Uterus (tissue), 4 donors: Measurements from ENCODE around the gene PSMD13. TPM values are rescaled to one million over a fixed set of nuclear protein-coding genes. Genes with fewer than 3 reads are reported as not detected.
"Not testable (repeated sequence)": the region's sequence is repeated elsewhere in the genome, so short reads cannot be mapped to it uniquely, and the experiment has no call there.

Experiments used
- DNase-seq, 2 donors: peaks; one replicate each; pipeline ENCODE4 v3.0.0-alpha.2; 2019 to 2020
- H3K27ac ChIP-seq, 2 donors: fragments of 200-600 bp; sonication (generic); 1 replicate in 1 of 2; 2 replicates in 1 of 2; pipeline ENCODE4 v1.5.1; 2016 to 2018
- H3K27me3 ChIP-seq, 2 donors: fragments of 200-600 bp; sonication (generic); one replicate each; pipeline ENCODE4 v1.5.1; 2018 to 2019; ENCODE audit warnings: control low read depth in 1 of 2
- H3K36me3 ChIP-seq, 2 donors: fragments of 200-600 bp; sonication (generic); one replicate each; pipeline ENCODE4 v1.5.1; 2019; ENCODE audit warnings: control low read depth in 1 of 2
- H3K4me1 ChIP-seq, 2 donors: fragments of 200-600 bp; sonication (generic); one replicate each; pipeline ENCODE4 v1.5.1; 2018 to 2019; ENCODE audit warnings: control low read depth in 1 of 2
- H3K4me3 ChIP-seq, 2 donors: fragments of 200-600 bp; sonication (generic); 1 replicate in 1 of 2; 2 replicates in 1 of 2; pipeline ENCODE4 v1.5.1; 2018 to 2019; ENCODE audit warnings: mild to moderate bottlenecking in 1 of 2
- H3K9me3 ChIP-seq, 2 donors: fragments of 200-600 bp; sonication (generic); one replicate each; pipeline ENCODE4 v1.5.1; 2019; ENCODE audit warnings: control low read depth in 1 of 2
- POLR2A ChIP-seq, 2 donors: fragments of 450-650 bp; IDR thresholded peaks; one replicate each; pipeline ENCODE4 v1.6.1; 2016; ENCODE audit warnings: antibody characterized with exemption in 2 of 2, mild to moderate bottlenecking in 1 of 2, moderate library complexity in 1 of 2
- intact Hi-C: fragments of 100-400 bp; cut with DNase I; formaldehyde crosslinking; loops from one replicate; pipeline ENCODE4 v1.15.1; 2023; ENCODE audit warnings: low total_unique reads
- total RNA-seq, 4 donors: library from RNA; depleted of rRNA in 3 of 4; stranded (reverse); fragments of >200 nt in 3 of 4; gene quantifications; one replicate each; pipeline versions ENCODE4 v1.1.0 to v1.2.4, GENCODE V29; 2014 to 2023
- TF ChIP-seq, protein P1 (sequence below), 4 experiments: fragments of 200-600 bp in 2 of 4; fragments of 450-650 bp in 2 of 4; sonication (generic) in 2 of 4; IDR thresholded peaks; one replicate each; pipeline ENCODE4 v1.5.1; 2016 to 2019; ENCODE audit warnings: antibody characterized with exemption in 4 of 4, mild to moderate bottlenecking in 2 of 4, moderate library complexity in 1 of 4
- donor health status: DM: yes; HTN: yes; CAD: no.

The PSMD13 gene
- total RNA-seq, 4 donors from 2014 or later = 17.9 to 94.3 (median 78.2) TPM

DNA sequence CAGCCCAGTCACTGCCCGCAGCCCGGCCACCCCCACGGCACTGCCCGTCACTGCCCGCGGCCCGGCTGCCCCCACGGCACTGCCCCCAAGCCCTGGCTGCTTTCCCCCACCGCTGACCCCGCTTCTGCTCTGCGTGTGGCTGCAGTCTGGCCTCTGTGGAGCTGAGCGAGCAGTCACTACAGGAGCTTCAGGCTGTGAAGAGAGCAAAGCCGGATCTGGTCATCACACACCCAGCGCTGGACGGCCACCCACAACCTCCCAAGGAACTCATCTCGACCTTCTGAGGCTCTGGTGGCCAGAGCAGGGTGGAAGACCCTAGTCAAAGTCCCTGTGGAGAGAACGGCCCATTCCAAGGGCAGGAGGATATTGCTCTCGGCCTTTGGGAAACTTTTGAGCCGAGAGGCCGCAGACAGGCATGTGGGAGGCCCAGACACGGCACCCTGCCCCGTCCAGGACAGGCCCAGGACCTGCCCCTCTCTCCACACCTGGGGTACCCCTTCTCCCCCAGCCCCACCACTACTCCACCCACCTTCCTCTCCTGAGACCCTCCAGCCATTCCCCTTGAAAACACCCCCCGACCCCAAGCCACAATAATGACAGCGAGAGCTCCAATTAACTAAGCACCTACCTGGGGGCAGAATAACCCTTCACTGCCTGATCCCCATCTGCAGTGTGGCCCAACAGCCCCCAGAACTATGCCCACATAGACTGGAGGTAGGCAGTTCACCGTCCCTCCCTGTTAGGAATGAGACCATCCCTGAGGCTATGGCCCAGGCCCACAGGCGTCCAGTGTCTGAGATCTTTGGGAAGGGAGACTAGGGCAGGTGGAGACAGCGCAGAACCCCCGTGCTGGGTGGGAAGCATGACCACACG is 48.5 kb downstream of the PSMD13 start:
- Histone ChIP-seq H3K27ac (no peak overlapping the region), H3K4me3 (no peak overlapping the region), H3K27me3 (peaks cover 12 to 26% of the 10 kb centered on the region in 2 donors), H3K36me3 (no peaks in the 10 kb centered on the region), H3K4me1 (peaks cover 0 to 6% of the 10 kb centered on the region in 2 donors), H3K9me3 (no peaks in the 10 kb centered on the region)
- peak in 1 of 2 donors; percentile 8 for DNase-seq
- no peak for TF ChIP-seq POLR2A (IDR thresholded peaks at IDR 0.05)
- TF ChIP-seq, protein P1, sequence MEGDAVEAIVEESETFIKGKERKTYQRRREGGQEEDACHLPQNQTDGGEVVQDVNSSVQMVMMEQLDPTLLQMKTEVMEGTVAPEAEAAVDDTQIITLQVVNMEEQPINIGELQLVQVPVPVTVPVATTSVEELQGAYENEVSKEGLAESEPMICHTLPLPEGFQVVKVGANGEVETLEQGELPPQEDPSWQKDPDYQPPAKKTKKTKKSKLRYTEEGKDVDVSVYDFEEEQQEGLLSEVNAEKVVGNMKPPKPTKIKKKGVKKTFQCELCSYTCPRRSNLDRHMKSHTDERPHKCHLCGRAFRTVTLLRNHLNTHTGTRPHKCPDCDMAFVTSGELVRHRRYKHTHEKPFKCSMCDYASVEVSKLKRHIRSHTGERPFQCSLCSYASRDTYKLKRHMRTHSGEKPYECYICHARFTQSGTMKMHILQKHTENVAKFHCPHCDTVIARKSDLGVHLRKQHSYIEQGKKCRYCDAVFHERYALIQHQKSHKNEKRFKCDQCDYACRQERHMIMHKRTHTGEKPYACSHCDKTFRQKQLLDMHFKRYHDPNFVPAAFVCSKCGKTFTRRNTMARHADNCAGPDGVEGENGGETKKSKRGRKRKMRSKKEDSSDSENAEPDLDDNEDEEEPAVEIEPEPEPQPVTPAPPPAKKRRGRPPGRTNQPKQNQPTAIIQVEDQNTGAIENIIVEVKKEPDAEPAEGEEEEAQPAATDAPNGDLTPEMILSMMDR (IDR thresholded peaks at IDR 0.05) = no peak
- intact Hi-C loops = no loop called here

DNA sequence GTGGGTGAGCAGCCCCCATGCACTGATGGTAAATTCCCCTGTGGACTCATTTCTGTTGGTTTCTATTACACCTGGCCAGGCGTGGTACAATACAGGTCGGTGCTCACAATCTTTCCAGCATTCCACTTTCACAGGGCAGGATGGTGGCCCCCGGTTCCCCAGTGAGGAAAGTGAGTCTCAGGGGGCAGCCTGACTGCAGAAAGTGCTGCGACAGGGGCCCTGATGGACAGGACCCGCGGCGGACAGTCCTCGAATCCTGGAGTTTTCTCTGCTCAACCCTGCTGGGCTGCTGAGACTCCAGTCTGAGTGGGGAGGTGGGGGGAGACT is 49.1 kb downstream of the PSMD13 start:
- Histone ChIP-seq H3K9me3 (no peaks in the 10 kb centered on the region), H3K27me3 (peaks cover 9 to 25% of the 10 kb centered on the region in 2 donors), H3K4me3 (no peak overlapping the region), H3K4me1 (peaks cover 0 to 6% of the 10 kb centered on the region in 2 donors), H3K27ac (no peak overlapping the region), H3K36me3 (no peaks in the 10 kb centered on the region)
- TF ChIP-seq, protein P1 (IDR thresholded peaks at IDR 0.05) = no peak
- no peak for TF ChIP-seq POLR2A (IDR thresholded peaks at IDR 0.05)
- no peak for DNase-seq
- intact Hi-C loops = no loop called here

DNA sequence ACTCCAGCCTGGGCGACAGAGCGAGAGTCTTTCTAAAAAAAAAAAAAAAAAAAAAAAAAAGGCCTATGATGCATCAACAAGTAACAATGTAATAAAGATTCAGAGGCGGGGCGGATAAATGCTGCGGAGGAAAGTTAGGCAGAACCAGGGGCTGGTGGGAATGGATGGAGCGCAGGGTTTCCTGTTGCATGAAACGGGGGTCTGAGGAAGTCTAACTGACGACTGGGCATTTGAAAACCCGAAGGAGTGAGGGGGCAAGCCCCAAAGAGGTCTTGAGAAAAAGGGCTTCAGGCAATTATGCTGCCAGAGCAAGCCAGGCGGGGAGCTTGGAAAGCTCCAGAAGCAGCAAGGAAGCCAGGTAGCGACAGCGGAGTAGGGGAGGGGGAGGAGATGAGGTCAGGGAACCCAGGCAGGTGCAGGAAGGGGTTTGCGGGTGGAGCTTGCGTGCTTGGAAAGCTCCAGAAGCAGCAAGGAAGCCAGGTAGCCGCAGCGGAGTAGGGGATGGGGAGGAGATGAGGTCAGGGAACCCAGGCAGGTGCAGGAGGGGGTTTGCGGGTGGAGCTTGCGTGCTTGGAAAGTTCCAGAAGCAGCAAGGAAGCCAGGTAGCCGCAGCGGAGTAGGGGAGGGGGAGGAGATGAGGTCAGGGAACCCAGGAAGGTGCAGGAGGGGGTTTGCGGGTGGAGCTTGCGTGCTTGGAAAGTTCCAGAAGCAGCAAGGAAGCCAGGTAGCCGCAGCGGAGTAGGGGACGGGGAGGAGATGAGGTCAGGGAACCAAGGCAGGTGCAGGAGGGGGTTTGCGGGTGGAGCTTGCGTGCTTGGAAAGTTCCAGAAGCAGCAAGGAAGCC is 50.4 kb downstream of the PSMD13 start:
- H3K36me3 ChIP-seq, H3K27ac ChIP-seq, H3K4me3 ChIP-seq, H3K4me1 ChIP-seq, H3K9me3 ChIP-seq, intact Hi-C loops: not testable (repeated sequence)
- peaks cover 0 to 11% of the 10 kb centered on the region in 2 donors for H3K27me3 ChIP-seq
- DNase-seq = peak; percentile 11 to 19

DNA sequence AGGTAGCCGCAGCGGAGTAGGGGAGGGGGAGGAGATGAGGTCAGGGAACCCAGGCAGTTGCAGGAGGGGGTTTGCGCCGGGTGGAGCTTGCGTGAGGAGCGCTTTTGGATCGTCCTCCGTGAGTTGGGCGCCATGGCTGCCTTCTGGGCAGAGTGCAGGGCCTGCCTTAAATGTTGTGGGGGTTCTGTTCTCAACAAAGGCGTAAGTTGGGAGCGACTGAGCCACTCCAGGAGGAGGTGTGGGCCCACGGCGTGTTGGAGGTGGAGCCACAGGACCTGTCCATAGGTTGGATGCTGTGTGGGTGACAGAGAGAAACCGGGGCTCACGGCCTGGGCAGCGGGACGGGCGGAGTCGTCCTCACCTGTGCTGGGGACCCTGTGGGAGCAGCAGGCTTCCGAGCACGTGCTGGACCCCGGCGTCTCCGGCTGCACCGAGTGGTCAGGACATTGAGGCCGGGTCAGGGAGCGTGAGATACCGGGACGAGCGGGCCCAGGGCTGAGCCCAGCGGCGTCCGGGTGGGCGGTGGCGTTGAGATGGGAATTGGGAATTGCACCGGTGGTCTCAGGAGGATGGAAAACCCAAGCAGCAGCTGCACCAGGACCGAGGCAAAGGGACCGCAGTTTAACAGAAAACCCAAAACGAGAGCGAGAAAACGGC is 51.2 kb downstream of the PSMD13 start:
- H3K27ac ChIP-seq = no peak overlapping the region
- peak; percentile 15 to 22 for DNase-seq

More for the DNA sequence above, 51.2 kb downstream of the PSMD13 start:
- Histone ChIP-seq H3K9me3 (no peaks in the 10 kb centered on the region), H3K36me3 (no peaks in the 10 kb centered on the region), H3K27me3 (peaks cover 0 to 4% of the 10 kb centered on the region in 2 donors), H3K4me1 (peaks cover 0 to 6% of the 10 kb centered on the region in 2 donors), H3K4me3 (peak overlapping the region; percentile 29 to 62)
- intact Hi-C loops = no loop called here
- TF ChIP-seq, protein P1 (IDR thresholded peaks at IDR 0.05) = no peak
- no peak for TF ChIP-seq POLR2A (IDR thresholded peaks at IDR 0.05)
